ENCODE results near the gene SLC4A8. TPM values are rescaled to one million over a fixed set of nuclear protein-coding genes. Genes with fewer than 3 reads are reported as not detected.

Gene SLC4A8
- total RNA-seq, 1 donor from 2014 or later: 2.4 TPM

DNA sequence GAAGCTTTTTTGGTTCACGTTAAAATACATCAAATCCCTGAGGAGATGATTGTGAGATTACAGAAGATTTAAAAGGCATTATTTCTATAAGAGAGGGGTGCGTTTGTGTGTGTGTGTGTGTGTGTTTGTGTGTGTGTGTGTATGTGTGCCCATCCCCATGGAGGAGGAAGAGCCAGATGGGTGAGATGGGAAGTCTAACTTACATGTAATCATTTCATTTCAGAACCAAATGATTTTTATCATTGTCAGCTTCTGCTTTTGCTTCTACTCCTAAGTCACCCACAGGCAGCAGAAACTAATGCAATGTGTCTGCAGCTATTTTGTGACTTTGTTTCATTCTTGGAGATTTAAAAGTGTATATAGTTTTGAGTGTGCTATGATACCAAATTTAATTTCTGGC, 68.7 kb downstream of the SLC4A8 start:
- peaks cover 1% of the 10 kb centered on the region for H3K27me3 Mint-ChIP-seq (ENCODE audit: low read depth)
- H3K9me3 Mint-ChIP-seq (ENCODE audit: low read depth): no peaks in the 10 kb centered on the region
- no peaks in the 10 kb centered on the region for H3K36me3 Mint-ChIP-seq (ENCODE audit: low read depth)
- TF ChIP-seq, protein P1, sequence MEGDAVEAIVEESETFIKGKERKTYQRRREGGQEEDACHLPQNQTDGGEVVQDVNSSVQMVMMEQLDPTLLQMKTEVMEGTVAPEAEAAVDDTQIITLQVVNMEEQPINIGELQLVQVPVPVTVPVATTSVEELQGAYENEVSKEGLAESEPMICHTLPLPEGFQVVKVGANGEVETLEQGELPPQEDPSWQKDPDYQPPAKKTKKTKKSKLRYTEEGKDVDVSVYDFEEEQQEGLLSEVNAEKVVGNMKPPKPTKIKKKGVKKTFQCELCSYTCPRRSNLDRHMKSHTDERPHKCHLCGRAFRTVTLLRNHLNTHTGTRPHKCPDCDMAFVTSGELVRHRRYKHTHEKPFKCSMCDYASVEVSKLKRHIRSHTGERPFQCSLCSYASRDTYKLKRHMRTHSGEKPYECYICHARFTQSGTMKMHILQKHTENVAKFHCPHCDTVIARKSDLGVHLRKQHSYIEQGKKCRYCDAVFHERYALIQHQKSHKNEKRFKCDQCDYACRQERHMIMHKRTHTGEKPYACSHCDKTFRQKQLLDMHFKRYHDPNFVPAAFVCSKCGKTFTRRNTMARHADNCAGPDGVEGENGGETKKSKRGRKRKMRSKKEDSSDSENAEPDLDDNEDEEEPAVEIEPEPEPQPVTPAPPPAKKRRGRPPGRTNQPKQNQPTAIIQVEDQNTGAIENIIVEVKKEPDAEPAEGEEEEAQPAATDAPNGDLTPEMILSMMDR (IDR thresholded peaks at IDR 0.05): no peak
- DNase-seq (ENCODE audit: low spot score): no peak
- no peak overlapping the region for H3K27ac Mint-ChIP-seq (ENCODE audit: unreplicated experiment)
- no peak overlapping the region for H3K4me3 Mint-ChIP-seq (ENCODE audit: unreplicated experiment)
- H3K4me1 Mint-ChIP-seq (ENCODE audit: low read depth): no peaks in the 10 kb centered on the region

- no peaks in the 10 kb centered on the region for H3K4me1 Mint-ChIP-seq (ENCODE audit: low read depth)
- H3K27ac Mint-ChIP-seq (ENCODE audit: unreplicated experiment): no peak overlapping the region
- no peaks in the 10 kb centered on the region for H3K27me3 Mint-ChIP-seq (ENCODE audit: low read depth)
- no peak overlapping the region for H3K4me3 Mint-ChIP-seq (ENCODE audit: unreplicated experiment)
- DNase-seq (ENCODE audit: low spot score): no peak
- H3K9me3 Mint-ChIP-seq (ENCODE audit: low read depth): no peaks in the 10 kb centered on the region
- TF ChIP-seq, protein P1 (IDR thresholded peaks at IDR 0.05): no peak
- H3K36me3 Mint-ChIP-seq (ENCODE audit: low read depth): no peaks in the 10 kb centered on the region
Measured at GRCh38 chr12:51496895-51497294, 72.3 kb downstream of the SLC4A8 start.

DNA sequence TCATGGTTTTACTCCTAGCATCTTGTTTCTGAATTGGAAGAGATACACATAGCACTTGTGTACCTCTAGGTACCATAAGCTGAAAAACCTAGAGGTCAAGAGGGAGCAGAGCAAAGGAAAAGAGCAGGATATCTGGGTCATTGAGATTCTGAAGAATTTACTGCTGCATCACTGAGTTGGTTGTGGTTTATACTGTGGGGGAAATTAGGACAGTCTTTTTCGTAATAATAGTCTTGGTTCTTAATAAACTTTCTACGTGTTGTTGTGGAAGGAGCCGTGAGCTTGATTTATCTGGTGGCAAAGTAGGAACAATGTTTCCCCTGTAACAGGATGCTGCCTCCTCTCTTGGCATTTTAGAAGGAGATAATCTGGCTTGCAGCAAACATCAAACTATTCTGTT, 80.2 kb downstream of the SLC4A8 start:
- no peaks in the 10 kb centered on the region for H3K27me3 Mint-ChIP-seq (ENCODE audit: low read depth)
- DNase-seq (ENCODE audit: low spot score): no peak
- peaks cover 4% of the 10 kb centered on the region for H3K36me3 Mint-ChIP-seq (ENCODE audit: low read depth)
- no peaks in the 10 kb centered on the region for H3K4me1 Mint-ChIP-seq (ENCODE audit: low read depth)
- TF ChIP-seq, protein P1 (IDR thresholded peaks at IDR 0.05): no peak
- H3K9me3 Mint-ChIP-seq (ENCODE audit: low read depth): no peaks in the 10 kb centered on the region
- no peak overlapping the region for H3K4me3 Mint-ChIP-seq (ENCODE audit: unreplicated experiment)
- no peak overlapping the region for H3K27ac Mint-ChIP-seq (ENCODE audit: unreplicated experiment)

DNA sequence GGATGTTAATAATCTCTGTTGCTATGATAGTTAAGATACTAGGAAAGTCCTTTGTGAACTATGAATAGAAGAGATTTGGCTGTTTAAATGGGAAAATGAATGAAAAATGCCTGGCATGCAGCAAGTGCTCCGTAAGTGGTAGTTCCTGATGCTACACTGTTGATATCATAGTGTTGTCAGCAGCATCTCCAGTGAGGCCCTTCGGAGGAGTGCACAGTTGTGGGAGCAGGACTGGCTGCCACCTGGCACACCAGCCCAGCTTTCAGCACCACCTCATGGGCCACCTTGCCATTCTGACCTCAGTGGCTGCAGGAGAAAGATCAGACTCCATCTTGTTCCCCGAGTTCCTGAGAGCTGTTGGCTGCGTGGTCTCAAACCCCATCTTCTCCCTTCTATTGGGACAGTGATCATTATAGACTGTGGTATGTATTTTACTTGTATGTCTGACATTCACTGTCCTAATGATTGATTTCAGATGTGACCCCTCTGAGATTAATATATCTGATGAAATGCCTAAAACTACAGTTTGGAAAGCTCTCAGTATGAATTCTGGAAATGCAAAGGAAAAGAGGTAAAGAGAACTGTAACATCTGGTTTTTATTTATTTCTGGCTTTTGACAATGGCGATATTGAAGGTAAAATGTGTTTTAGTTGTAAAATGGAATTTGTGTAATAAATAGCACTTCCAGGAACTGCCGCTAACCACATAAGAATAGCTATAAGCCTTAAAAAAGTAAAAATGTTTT, 80.9 kb downstream of the SLC4A8 start:
- no peaks in the 10 kb centered on the region for H3K9me3 Mint-ChIP-seq (ENCODE audit: low read depth)
- no peak overlapping the region for H3K27ac Mint-ChIP-seq (ENCODE audit: unreplicated experiment)
- TF ChIP-seq, protein P1 (IDR thresholded peaks at IDR 0.05): no peak
- H3K36me3 Mint-ChIP-seq (ENCODE audit: low read depth): peaks cover 4% of the 10 kb centered on the region
- H3K27me3 Mint-ChIP-seq (ENCODE audit: low read depth): no peaks in the 10 kb centered on the region
- no peaks in the 10 kb centered on the region for H3K4me1 Mint-ChIP-seq (ENCODE audit: low read depth)
- no peak for DNase-seq (ENCODE audit: low spot score)
- H3K4me3 Mint-ChIP-seq (ENCODE audit: unreplicated experiment): no peak overlapping the region

GRCh38 chr12:51507178-51507577, 82.5 kb downstream of the SLC4A8 start:
- no peaks in the 10 kb centered on the region for H3K9me3 Mint-ChIP-seq (ENCODE audit: low read depth)
- H3K36me3 Mint-ChIP-seq (ENCODE audit: low read depth): peaks cover 4% of the 10 kb centered on the region
- no peaks in the 10 kb centered on the region for H3K27me3 Mint-ChIP-seq (ENCODE audit: low read depth)
- no peak overlapping the region for H3K27ac Mint-ChIP-seq (ENCODE audit: unreplicated experiment)
- TF ChIP-seq, protein P1 (IDR thresholded peaks at IDR 0.05): no peak
- DNase-seq (ENCODE audit: low spot score): no peak
- H3K4me3 Mint-ChIP-seq (ENCODE audit: unreplicated experiment): no peak overlapping the region
- H3K4me1 Mint-ChIP-seq (ENCODE audit: low read depth): no peaks in the 10 kb centered on the region

Data from chondrocyte (in vitro differentiated cells).